ENCODE measurements around the gene PPP2R5E.
A peak's percentile ranks its signal among the peaks of the same experiment; 100 is the strongest.

Gene PPP2R5E

GRCh38 chr14:63443988-63444387, 99.2 kb downstream of the PPP2R5E start:
- no peak for ATAC-seq
- TF ChIP-seq ARNTL (CRISPR knock-in tag; IDR thresholded peaks at IDR 0.05; ENCODE audit: borderline replicate concordance, low read depth), result no peak
- no peak for TF ChIP-seq CREB5 (CRISPR knock-in tag; IDR thresholded peaks at IDR 0.05; ENCODE audit: low read depth)
- no peak for TF ChIP-seq ESRRG (CRISPR knock-in tag; IDR thresholded peaks at IDR 0.05)
- no peak for TF ChIP-seq RARB (CRISPR knock-in tag; IDR thresholded peaks at IDR 0.05)
- TF ChIP-seq SNAI2 (CRISPR knock-in tag; IDR thresholded peaks at IDR 0.05), result no peak
- no peak for TF ChIP-seq ZNF8 (CRISPR knock-in tag; IDR thresholded peaks at IDR 0.05)

GRCh38 chr14:63443361-63443760, 99.8 kb downstream of the PPP2R5E start:
- no peak for TF ChIP-seq ARNTL (CRISPR knock-in tag; IDR thresholded peaks at IDR 0.05; ENCODE audit: borderline replicate concordance, low read depth)
- no peak for TF ChIP-seq SNAI2 (CRISPR knock-in tag; IDR thresholded peaks at IDR 0.05)

GRCh38 chr14:63438065-63438757, 105.0 kb downstream of the PPP2R5E start:
- TF ChIP-seq ARNTL (CRISPR knock-in tag; IDR thresholded peaks at IDR 0.05; ENCODE audit: borderline replicate concordance, low read depth) (no peak), TCF4 (CRISPR knock-in tag; IDR thresholded peaks at IDR 0.05; ENCODE audit: borderline replicate concordance) (0 out of 2 replicates have a peak, but pooled peaks have one; percentile 49), ZFP30 (CRISPR knock-in tag; IDR thresholded peaks at IDR 0.05) (peak; percentile 67; the same call in 1 of the 2 replicates), SNAI2 (CRISPR knock-in tag; IDR thresholded peaks at IDR 0.05) (0 out of 2 replicates have a peak, but pooled peaks have one; percentile 52)
- peak; percentile 93 for ATAC-seq

More at GRCh38 chr14:63443361-63443760, 99.8 kb downstream of the PPP2R5E start:
- no peak for ATAC-seq

- TF ChIP-seq ZFP30 (CRISPR knock-in tag; IDR thresholded peaks at IDR 0.05) (no peak), CSDC2 (CRISPR knock-in tag; IDR thresholded peaks at IDR 0.05) (peak; percentile 74; the same call in 1 of the 2 replicates), ZFP3 (CRISPR knock-in tag; IDR thresholded peaks at IDR 0.05) (peak; percentile 62; the same call in 1 of the 2 replicates)
- no peak for ATAC-seq
These were observed 106.7 kb downstream of the PPP2R5E start for GRCh38 chr14:63436286-63437098.

GRCh38 chr14:63435838-63436237, 107.3 kb downstream of the PPP2R5E start:
- TF ChIP-seq POU6F1 (CRISPR knock-in tag; IDR thresholded peaks at IDR 0.05; ENCODE audit: borderline replicate concordance, low read depth) (no peak), TSHZ2 (CRISPR knock-in tag; IDR thresholded peaks at IDR 0.05) (no peak), BACH2 (CRISPR knock-in tag; IDR thresholded peaks at IDR 0.05; ENCODE audit: borderline replicate concordance) (no peak), CSRNP3 (CRISPR knock-in tag; IDR thresholded peaks at IDR 0.05) (no peak), ZFP30 (CRISPR knock-in tag; IDR thresholded peaks at IDR 0.05) (no peak), ESRRG (CRISPR knock-in tag; IDR thresholded peaks at IDR 0.05) (no peak), ZNF70 (CRISPR knock-in tag; IDR thresholded peaks at IDR 0.05) (no peak), ARNTL (CRISPR knock-in tag; IDR thresholded peaks at IDR 0.05; ENCODE audit: borderline replicate concordance, low read depth) (no peak), ZC3H10 (CRISPR knock-in tag; IDR thresholded peaks at IDR 0.05) (no peak), ZNF565 (CRISPR knock-in tag; conservative IDR thresholded peaks at IDR 0.05; ENCODE audit: low read depth) (no peak), CSDC2 (CRISPR knock-in tag; IDR thresholded peaks at IDR 0.05) (no peak), TCF4 (CRISPR knock-in tag; IDR thresholded peaks at IDR 0.05; ENCODE audit: borderline replicate concordance) (no peak), ISL1 (CRISPR knock-in tag; IDR thresholded peaks at IDR 0.05) (no peak), GLIS3 (CRISPR knock-in tag; IDR thresholded peaks at IDR 0.05) (no peak), PPARA (CRISPR knock-in tag; IDR thresholded peaks at IDR 0.05; ENCODE audit: borderline replicate concordance) (no peak), OSR1 (CRISPR knock-in tag; IDR thresholded peaks at IDR 0.05) (no peak), TOX (CRISPR knock-in tag; IDR thresholded peaks at IDR 0.05; ENCODE audit: borderline replicate concordance) (no peak), ZFP3 (CRISPR knock-in tag; IDR thresholded peaks at IDR 0.05) (no peak)

More at GRCh38 chr14:63435838-63436237, 107.3 kb downstream of the PPP2R5E start:
- no peak for ATAC-seq
